Gastrocnemius medialis (tissue), 4 donors: ENCODE measurements around the gene RPS15. TPM values are rescaled to one million over a fixed set of nuclear protein-coding genes. Genes with fewer than 3 reads are reported as not detected.

Experiments used
- ATAC-seq, 2 donors: fragments of 150-250 bp; one replicate each; pipeline ENCODE4 v1.9.1; 2016
- DNase-seq, 2 donors: peaks; one replicate each; pipeline ENCODE4 v3.0.0-alpha.2; 2019
- H3K27ac ChIP-seq, 4 donors: fragments of 200-600 bp; sonication (generic); 1 replicate in 1 of 4; 2 replicates in 3 of 4; pipeline ENCODE4 v1.5.1; 2016 to 2018; ENCODE audit warnings: mild to moderate bottlenecking in 2 of 4, moderate library complexity in 1 of 4
- H3K27me3 ChIP-seq, 3 donors: fragments of 200-600 bp; sonication (generic) in 2 of 3; 1 replicate in 1 of 3; 2 replicates in 2 of 3; pipeline versions ENCODE4 v1.5.1 to v1.6.0; 2016 to 2019; ENCODE audit warnings: mild to moderate bottlenecking in 1 of 3, moderate library complexity in 1 of 3
- H3K36me3 ChIP-seq, 2 donors: fragments of 200-600 bp; sonication (generic) in 1 of 2; one replicate each; pipeline ENCODE4 v1.5.1; 2017 to 2018
- H3K4me1 ChIP-seq, 2 donors: fragments of 200-600 bp; sonication (generic) in 1 of 2; one replicate each; pipeline ENCODE4 v1.5.1; 2016 to 2017; ENCODE audit warnings: mild to moderate bottlenecking in 2 of 2
- H3K4me3 ChIP-seq, 4 donors: fragments of 200-600 bp; sonication (generic) in 3 of 4; 1 replicate in 1 of 4; 2 replicates in 3 of 4; pipeline ENCODE4 v1.5.1; 2016 to 2019; ENCODE audit warnings: mild to moderate bottlenecking in 2 of 4
- H3K9me3 ChIP-seq, 3 donors: fragments of 200-600 bp; sonication (generic) in 2 of 3; 1 replicate in 1 of 3; 2 replicates in 2 of 3; pipeline ENCODE4 v1.5.1; 2016 to 2019
- POLR2A ChIP-seq, 2 donors: fragments of 450-650 bp; IDR thresholded peaks; one replicate each; pipeline ENCODE4 v1.6.1; 2017; ENCODE audit warnings: antibody characterized with exemption in 2 of 2, mild to moderate bottlenecking in 2 of 2, moderate library complexity in 2 of 2
- in situ Hi-C, 4 donors: fragments of 200-750 bp; cut with MboI; loops; one replicate each; pipeline versions ENCODE4 v1.15.0 to v1.8.0; 2017; ENCODE audit warnings: low sequenced_read_pairs in 4 of 4
- intact Hi-C: fragments of 100-400 bp; cut with DNase I; formaldehyde crosslinking; loops from one replicate; pipeline ENCODE4 v1.15.1; 2023; ENCODE audit warnings: low total_unique reads
- total RNA-seq, 4 donors: library from RNA; depleted of rRNA; stranded (reverse); fragments of >200 nt; gene quantifications; one replicate each; pipeline versions ENCODE4 v1.1.0 to v1.2.3, GENCODE V29; 2016
- TF ChIP-seq, protein P1 (sequence below), 5 experiments: fragments of 450-650 bp in 3 of 5; fragments of 200-600 bp in 2 of 5; sonication (generic) in 2 of 5; IDR thresholded peaks in 4 of 5; conservative IDR thresholded peaks in 1 of 5; 1 replicate in 4 of 5; 2 replicates in 1 of 5; pipeline ENCODE4 v1.5.1; 2016 to 2019; ENCODE audit warnings: antibody characterized with exemption in 5 of 5, mild to moderate bottlenecking in 3 of 5, moderate library complexity in 3 of 5

The RPS15 gene
- total RNA-seq, 4 donors from 2014 or later, result 2,323 to 3,835 (median 2,607) TPM

DNA sequence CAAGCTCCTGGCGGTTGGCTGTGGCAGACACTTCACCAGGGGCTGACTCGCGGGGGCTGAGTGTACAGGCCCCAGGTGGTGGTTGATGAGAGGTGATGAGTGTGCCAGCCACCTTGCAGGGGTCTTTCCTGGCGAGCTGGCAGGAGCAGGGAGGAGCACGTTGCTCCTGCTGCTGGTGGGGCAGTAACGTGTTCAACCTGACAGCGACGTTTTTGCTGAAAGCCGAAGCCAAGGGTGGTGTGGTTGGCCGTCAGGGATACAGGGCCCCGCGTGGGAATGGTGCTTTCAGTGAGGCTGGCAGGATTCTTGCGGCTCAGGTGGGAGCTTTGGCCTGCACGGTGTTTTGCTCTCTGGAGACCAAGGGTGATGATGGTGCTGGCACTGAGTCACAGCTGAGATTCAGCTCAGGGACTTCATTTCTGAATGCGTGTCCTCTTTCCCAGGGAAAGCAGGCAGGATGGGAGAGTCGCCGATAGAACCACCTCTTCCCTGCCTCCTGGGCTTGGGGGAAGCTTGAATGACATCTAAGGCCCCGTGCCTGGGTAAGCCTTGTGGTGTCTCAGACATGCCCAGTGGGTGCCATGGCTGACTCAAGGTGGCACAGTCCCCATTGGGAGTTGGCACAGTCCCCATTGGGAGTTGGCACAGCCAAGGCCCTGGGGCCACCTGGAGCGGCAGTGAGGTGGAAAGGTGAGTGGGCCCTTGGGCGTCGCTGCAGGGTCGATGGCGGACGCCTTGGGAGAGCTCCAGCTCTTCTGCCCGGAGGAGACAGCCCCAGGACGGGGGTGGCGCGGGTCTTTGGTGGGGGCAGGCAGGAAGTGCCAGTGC lies 22.0 kb upstream of the RPS15 start:
- intact Hi-C loops (loop anchor here (10.0 kb wide), 1 partner anchor 649 kb away; no protein-coding TSS in a partner anchor), in situ Hi-C loops (no loop called here)
- H3K4me3 ChIP-seq, result peak overlapping the region in 2 of 4 donors; percentile 15 to 24
- ATAC-seq (no peak), DNase-seq (peak in 1 of 2 donors; percentile 43)
- peak overlapping the region; percentile 93 to 98 (median 94) for H3K27ac ChIP-seq
- H3K36me3 ChIP-seq, result peaks cover 0 to 22% of the 10 kb centered on the region in 2 donors
- peaks cover 76 to 78% of the 10 kb centered on the region in 2 donors for H3K4me1 ChIP-seq
- no peaks in the 10 kb centered on the region for H3K9me3 ChIP-seq
- TF ChIP-seq POLR2A (IDR thresholded peaks at IDR 0.05), result no peak
- TF ChIP-seq, protein P1, sequence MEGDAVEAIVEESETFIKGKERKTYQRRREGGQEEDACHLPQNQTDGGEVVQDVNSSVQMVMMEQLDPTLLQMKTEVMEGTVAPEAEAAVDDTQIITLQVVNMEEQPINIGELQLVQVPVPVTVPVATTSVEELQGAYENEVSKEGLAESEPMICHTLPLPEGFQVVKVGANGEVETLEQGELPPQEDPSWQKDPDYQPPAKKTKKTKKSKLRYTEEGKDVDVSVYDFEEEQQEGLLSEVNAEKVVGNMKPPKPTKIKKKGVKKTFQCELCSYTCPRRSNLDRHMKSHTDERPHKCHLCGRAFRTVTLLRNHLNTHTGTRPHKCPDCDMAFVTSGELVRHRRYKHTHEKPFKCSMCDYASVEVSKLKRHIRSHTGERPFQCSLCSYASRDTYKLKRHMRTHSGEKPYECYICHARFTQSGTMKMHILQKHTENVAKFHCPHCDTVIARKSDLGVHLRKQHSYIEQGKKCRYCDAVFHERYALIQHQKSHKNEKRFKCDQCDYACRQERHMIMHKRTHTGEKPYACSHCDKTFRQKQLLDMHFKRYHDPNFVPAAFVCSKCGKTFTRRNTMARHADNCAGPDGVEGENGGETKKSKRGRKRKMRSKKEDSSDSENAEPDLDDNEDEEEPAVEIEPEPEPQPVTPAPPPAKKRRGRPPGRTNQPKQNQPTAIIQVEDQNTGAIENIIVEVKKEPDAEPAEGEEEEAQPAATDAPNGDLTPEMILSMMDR (IDR thresholded peaks at IDR 0.05 in 4 of 5, conservative IDR thresholded peaks at IDR 0.05 in 1 of 5), result no peak
- H3K27me3 ChIP-seq, result no peaks in the 10 kb centered on the region

DNA sequence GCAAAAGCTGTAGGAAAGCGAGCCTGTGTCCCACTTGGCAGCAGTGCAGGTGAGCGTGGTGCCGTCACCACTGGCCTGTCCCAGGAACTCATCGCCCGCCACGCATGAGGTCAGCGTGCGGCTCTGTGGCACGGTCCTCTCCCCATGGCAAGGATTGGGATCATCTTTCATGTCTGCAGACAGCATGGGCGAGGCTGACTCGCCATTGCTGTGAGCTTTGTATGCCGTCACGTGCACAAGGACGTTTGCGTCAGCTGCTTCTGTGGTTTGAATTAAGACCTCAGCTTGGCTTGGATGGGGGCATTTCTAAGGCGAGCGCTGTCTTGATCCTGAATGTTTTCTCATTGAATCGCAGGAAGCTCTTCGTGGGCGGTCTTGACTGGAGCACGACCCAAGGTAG lies 21.1 kb upstream of the RPS15 start:
- peak; percentile 39 to 77 for TF ChIP-seq POLR2A (IDR thresholded peaks at IDR 0.05)
- TF ChIP-seq, protein P1 (IDR thresholded peaks at IDR 0.05 in 4 of 5, conservative IDR thresholded peaks at IDR 0.05 in 1 of 5), result no peak
- DNase-seq (peak; percentile 77 to 90), ATAC-seq (peak; percentile 84 to 85)
- H3K4me1 ChIP-seq, result peaks cover 69 to 72% of the 10 kb centered on the region in 2 donors
- intact Hi-C loops (loop anchor here (10.0 kb wide), 1 partner anchor 648 kb away; no protein-coding TSS in a partner anchor), in situ Hi-C loops (no loop called here)
- H3K36me3 ChIP-seq, result peaks cover 0 to 31% of the 10 kb centered on the region in 2 donors
- H3K27me3 ChIP-seq, result no peaks in the 10 kb centered on the region
- peak overlapping the region; percentile 93 to 98 (median 94) for H3K27ac ChIP-seq
- peak overlapping the region in 1 of 4 donors; percentile 15 for H3K4me3 ChIP-seq
- H3K9me3 ChIP-seq, result no peaks in the 10 kb centered on the region

DNA sequence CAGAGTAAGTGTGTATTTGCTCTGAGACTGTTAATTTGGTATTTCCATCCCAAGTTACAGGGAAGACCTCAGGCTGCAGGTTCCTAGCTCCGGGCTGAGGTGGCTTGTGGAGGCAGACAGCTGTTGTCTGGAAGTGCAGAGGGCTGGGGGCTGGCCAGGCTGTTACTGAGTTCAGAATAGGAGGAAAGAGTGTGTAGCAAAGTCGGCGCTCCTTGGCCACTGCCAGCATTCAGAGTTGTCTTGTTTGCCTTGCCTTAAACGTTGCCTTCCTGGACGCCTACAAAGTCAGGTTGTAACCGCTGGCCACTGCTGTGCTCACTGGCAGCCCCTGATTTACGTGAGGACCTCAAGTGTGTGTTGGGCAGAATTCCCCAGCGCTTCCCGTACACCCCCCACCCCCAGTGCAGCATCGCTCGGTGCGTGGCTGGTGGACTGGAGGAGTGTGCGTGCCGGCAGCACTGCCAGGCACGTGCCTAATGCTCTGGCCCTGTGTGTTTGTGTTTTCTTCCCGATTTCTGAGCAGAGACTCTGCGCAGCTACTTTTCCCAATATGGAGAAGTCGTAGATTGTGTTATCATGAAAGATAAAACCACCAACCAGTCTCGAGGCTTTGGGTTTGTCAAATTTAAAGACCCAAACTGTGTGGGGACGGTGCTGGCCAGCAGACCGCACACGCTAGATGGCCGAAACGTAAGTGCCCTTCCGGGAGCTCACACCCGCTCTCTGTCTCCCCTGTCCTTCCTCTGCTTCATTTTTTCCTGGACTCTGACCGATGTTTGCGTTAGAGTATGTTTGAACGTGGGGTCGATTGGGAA lies 20.3 kb upstream of the RPS15 start:
- Histone ChIP-seq H3K27me3 (no peaks in the 10 kb centered on the region), H3K4me3 (no peak overlapping the region), H3K9me3 (no peaks in the 10 kb centered on the region), H3K36me3 (peaks cover 0 to 35% of the 10 kb centered on the region in 2 donors), H3K4me1 (peaks cover 62 to 71% of the 10 kb centered on the region in 2 donors), H3K27ac (peak overlapping the region; percentile 93 to 98 (median 94))
- ATAC-seq, result peak in 1 of 2 donors; percentile 12
- TF ChIP-seq, protein P1 (IDR thresholded peaks at IDR 0.05 in 4 of 5, conservative IDR thresholded peaks at IDR 0.05 in 1 of 5), result no peak
- in situ Hi-C loops (no loop called here), intact Hi-C loops (loop anchor here (2.0 to 10.0 kb wide), 2 partner anchors 21 to 647 kb away; partner anchors contain the start of gene RPS15)
- DNase-seq, result peak in 1 of 2 donors; percentile 50

DNA sequence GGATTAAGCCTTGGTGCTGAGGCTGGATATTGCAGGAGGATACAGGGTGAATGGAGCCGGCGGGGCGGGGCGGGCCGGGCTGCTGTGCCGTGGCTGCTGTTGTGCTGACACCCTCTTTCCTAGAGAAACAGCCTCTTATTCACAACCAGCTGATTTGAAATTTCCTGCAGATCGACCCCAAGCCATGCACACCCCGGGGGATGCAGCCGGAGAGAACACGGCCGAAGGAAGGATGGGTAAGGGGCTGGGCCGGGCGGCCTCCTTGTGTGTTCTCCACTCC lies 19.8 kb upstream of the RPS15 start:
- H3K27me3 ChIP-seq, result no peaks in the 10 kb centered on the region
- TF ChIP-seq, protein P1 (IDR thresholded peaks at IDR 0.05 in 4 of 5, conservative IDR thresholded peaks at IDR 0.05 in 1 of 5), result no peak
- TF ChIP-seq POLR2A (IDR thresholded peaks at IDR 0.05), result no peak
- peaks cover 0 to 40% of the 10 kb centered on the region in 2 donors for H3K36me3 ChIP-seq
- H3K27ac ChIP-seq, result peak overlapping the region; percentile 93 to 98 (median 94)
- H3K4me1 ChIP-seq, result peaks cover 56 to 67% of the 10 kb centered on the region in 2 donors
- H3K9me3 ChIP-seq, result no peaks in the 10 kb centered on the region
- DNase-seq, result no peak
- in situ Hi-C loops, result no loop called here
- ATAC-seq, result no peak
- no peak overlapping the region for H3K4me3 ChIP-seq
- intact Hi-C loops, result loop anchor here (2.0 to 10.0 kb wide), 2 partner anchors 20 to 646 kb away; partner anchors contain the start of gene RPS15
